ENCODE results near the gene BTBD16.

The BTBD16 gene

DNA sequence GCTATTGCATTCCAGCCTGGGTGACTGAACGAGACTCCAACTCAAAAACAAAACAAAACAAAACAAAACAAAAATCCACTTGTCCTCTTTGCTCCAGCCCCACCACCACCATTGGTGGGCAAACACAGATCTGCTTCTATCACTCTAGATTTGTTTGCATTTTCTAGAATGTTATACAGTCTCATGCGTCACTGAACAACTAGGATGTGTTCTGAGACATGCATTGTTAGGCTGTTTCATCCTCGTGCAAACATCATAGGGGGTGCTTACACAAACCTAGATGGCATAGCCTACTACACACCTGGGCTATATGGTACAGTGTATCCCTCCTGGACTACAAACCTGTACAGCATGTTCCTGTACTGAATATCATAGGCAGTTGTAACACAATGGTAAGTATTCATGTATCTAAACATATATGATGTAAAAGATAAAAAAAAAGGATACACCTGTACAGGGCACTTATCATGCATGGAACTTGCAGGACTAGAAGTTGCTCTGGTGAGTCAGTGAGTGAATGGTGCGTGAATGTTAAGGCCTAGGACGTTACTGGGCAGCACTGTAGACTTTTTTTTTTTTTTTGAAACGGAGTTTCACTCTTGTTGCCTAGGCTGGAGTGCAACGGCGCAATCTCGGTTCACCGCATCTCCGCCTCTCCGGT, 45.3 kb downstream of the BTBD16 start:
- intact Hi-C loops (cut with micrococcal nuclease): no loop called here
- H3K4me1 Mint-ChIP-seq (ENCODE audit: low read depth): no peaks in the 10 kb centered on the region
- no peak overlapping the region for H3K4me3 Mint-ChIP-seq
- no peak overlapping the region for H3K27ac Mint-ChIP-seq
- H3K27me3 Mint-ChIP-seq: peaks cover 17% of the 10 kb centered on the region
- no peaks in the 10 kb centered on the region for H3K36me3 Mint-ChIP-seq (ENCODE audit: low read depth)
- H3K9me3 Mint-ChIP-seq: peaks cover 9% of the 10 kb centered on the region

DNA sequence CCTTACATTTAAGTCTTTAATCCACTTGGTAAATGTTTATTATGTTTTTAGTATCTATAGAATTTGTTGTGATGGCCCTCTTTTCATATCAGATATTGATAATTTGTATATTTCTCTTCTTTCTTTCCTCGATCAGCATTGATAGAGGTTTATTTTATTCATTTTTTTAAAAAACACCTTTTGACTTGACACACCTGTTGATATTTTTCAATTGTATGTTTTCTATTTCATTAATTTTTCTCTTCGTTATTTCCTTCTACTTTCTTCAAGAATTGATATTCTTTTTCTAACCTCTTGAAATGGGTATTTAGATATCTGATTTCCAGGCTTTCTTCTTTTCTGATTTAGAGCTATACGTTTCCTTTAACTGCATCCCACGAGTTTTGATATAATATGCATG, 50.9 kb downstream of the BTBD16 start:
- intact Hi-C loops (cut with micrococcal nuclease): no loop called here
- Mint-ChIP-seq H3K4me1 (ENCODE audit: low read depth) (peaks cover 16% of the 10 kb centered on the region), H3K9me3 (peaks cover 9% of the 10 kb centered on the region), H3K4me3 (no peak overlapping the region), H3K36me3 (ENCODE audit: low read depth) (no peaks in the 10 kb centered on the region), H3K27ac (no peak overlapping the region), H3K27me3 (peaks cover 30% of the 10 kb centered on the region)

DNA sequence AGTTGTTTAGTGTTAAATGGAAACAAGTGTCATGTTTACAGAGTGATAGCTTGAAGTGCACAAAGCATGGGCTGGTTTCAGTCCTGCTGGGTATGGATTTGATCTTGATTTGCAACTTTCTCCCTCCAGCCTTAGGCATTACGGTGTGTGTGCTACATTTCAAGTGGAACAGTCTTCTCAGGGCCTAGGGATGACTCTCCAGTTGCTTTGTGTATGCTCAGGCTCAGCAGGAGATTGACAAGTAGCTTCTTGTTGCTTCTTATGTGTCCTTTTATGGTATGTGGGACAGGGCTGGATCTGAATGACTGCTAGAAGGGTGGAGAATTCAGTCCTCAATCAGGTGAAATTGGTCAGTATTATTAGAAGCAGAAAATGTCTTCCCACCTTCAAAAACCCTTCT, 52.1 kb downstream of the BTBD16 start:
- Mint-ChIP-seq H3K27me3 (peaks cover 30% of the 10 kb centered on the region), H3K4me3 (no peak overlapping the region), H3K4me1 (ENCODE audit: low read depth) (peaks cover 26% of the 10 kb centered on the region), H3K27ac (no peak overlapping the region), H3K9me3 (peaks cover 9% of the 10 kb centered on the region), H3K36me3 (ENCODE audit: low read depth) (no peaks in the 10 kb centered on the region)
- intact Hi-C loops (cut with micrococcal nuclease): no loop called here

DNA sequence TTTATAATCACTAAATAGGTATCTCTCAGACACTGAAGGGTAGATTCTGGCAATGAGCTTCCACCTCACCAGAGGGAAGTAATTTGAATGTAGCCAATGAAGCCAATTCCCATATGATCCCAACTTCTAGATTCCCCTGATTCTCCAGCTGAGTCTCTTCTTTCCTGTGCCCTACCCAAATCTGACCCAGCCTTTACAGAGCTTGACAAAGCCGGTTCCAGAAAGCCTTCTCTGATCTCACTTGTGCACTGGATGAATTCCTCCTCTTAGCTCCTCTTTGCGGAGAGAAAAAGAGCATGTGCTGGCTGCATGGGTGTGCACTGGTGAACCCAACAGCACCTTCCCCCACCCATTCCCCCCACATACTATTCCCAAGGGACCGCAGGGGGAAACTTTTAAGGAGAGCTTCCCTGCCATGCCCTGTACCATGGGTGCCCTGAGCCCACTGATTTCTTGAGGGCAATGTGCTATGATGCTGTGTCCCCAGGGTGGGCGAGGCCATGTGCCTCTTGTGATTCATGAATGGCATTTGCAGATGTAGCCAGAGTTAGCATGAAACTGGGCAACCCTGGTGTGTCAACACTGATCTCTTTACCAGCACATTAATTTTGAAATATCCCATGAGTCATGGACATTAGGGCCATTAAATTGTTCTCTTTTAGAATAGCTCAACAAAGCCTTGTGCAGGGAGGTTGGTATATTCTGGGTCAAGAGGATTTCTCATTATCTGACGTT, 53.0 kb downstream of the BTBD16 start:
- H3K4me3 Mint-ChIP-seq: no peak overlapping the region
- no peak overlapping the region for H3K27ac Mint-ChIP-seq
- no peaks in the 10 kb centered on the region for H3K36me3 Mint-ChIP-seq (ENCODE audit: low read depth)
- peaks cover 34% of the 10 kb centered on the region for H3K4me1 Mint-ChIP-seq (ENCODE audit: low read depth)
- peaks cover 30% of the 10 kb centered on the region for H3K27me3 Mint-ChIP-seq
- intact Hi-C loops (cut with micrococcal nuclease): no loop called here
- H3K9me3 Mint-ChIP-seq: peaks cover 9% of the 10 kb centered on the region

DNA sequence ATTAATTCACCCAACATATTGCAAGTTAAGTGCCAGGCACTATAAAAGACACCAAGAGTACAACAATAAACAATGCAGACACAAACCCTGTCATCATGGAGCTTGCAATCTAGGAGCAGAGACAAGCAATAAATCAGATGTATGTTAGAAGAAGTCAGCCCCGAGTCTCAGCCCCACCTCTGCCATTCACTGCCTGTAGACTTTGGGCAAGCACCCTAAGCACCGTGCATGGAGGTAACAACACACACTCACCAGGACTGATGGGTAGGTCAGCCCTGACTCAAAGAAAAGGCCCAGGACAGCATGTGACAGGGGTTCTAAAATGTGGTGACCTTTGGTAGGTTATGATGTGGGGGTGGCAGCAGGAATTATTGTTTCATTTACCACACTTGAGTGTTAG, 54.1 kb downstream of the BTBD16 start:
- H3K27me3 Mint-ChIP-seq: peaks cover 33% of the 10 kb centered on the region
- H3K4me1 Mint-ChIP-seq (ENCODE audit: low read depth): peaks cover 40% of the 10 kb centered on the region
- H3K9me3 Mint-ChIP-seq: peaks cover 9% of the 10 kb centered on the region
- H3K4me3 Mint-ChIP-seq: no peak overlapping the region
- intact Hi-C loops (cut with micrococcal nuclease): no loop called here
- no peaks in the 10 kb centered on the region for H3K36me3 Mint-ChIP-seq (ENCODE audit: low read depth)
- H3K27ac Mint-ChIP-seq: no peak overlapping the region

DNA sequence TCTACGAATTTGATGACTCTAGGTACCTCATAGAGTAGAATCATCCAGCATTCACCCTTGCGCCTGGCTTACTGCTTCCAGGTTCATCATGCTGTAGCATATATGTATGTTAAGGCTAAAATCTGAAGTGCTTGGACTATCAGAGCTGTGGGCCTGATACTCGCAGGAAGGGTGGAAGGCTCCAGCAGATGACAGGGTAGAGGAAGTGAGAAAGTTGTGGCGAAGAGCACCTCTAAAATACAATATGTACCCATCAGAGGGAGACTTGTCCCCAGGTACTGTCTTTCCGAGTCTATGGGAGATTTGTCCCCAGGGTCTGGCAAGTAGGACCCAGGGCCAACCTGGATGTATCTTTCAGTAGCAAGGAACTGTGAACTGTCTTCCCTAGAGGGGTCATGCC, 55.3 kb downstream of the BTBD16 start:
- peaks cover 47% of the 10 kb centered on the region for H3K4me1 Mint-ChIP-seq (ENCODE audit: low read depth)
- no peaks in the 10 kb centered on the region for H3K9me3 Mint-ChIP-seq
- H3K4me3 Mint-ChIP-seq: no peak overlapping the region
- intact Hi-C loops (cut with micrococcal nuclease): no loop called here
- peaks cover 34% of the 10 kb centered on the region for H3K27me3 Mint-ChIP-seq
- no peaks in the 10 kb centered on the region for H3K36me3 Mint-ChIP-seq (ENCODE audit: low read depth)
- H3K27ac Mint-ChIP-seq: no peak overlapping the region

DNA sequence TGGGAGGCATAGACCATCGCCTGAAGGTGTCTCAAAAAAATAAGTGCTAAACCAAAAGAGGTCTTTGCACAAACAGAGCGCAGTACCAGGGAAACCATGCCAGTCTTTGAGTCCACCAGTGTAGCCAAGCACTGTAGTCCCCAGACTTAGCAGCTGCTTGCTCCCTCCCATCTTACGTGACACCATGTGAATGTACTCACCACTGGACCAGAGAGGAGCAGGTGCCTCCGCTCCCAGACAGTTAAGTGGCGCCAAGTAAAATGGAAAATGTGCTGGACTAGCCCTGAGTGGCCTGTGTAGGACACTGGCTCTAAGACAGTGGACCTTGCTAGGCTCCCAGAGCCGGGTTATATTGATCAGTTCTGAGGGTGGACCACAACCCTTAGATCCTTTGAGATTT, 55.7 kb downstream of the BTBD16 start:
- H3K27me3 Mint-ChIP-seq: peaks cover 36% of the 10 kb centered on the region
- no peak overlapping the region for H3K4me3 Mint-ChIP-seq
- H3K9me3 Mint-ChIP-seq: no peaks in the 10 kb centered on the region
- H3K36me3 Mint-ChIP-seq (ENCODE audit: low read depth): no peaks in the 10 kb centered on the region
- intact Hi-C loops (cut with micrococcal nuclease): no loop called here
- H3K4me1 Mint-ChIP-seq (ENCODE audit: low read depth): peaks cover 47% of the 10 kb centered on the region
- H3K27ac Mint-ChIP-seq: peak overlapping the region; percentile 78

DNA sequence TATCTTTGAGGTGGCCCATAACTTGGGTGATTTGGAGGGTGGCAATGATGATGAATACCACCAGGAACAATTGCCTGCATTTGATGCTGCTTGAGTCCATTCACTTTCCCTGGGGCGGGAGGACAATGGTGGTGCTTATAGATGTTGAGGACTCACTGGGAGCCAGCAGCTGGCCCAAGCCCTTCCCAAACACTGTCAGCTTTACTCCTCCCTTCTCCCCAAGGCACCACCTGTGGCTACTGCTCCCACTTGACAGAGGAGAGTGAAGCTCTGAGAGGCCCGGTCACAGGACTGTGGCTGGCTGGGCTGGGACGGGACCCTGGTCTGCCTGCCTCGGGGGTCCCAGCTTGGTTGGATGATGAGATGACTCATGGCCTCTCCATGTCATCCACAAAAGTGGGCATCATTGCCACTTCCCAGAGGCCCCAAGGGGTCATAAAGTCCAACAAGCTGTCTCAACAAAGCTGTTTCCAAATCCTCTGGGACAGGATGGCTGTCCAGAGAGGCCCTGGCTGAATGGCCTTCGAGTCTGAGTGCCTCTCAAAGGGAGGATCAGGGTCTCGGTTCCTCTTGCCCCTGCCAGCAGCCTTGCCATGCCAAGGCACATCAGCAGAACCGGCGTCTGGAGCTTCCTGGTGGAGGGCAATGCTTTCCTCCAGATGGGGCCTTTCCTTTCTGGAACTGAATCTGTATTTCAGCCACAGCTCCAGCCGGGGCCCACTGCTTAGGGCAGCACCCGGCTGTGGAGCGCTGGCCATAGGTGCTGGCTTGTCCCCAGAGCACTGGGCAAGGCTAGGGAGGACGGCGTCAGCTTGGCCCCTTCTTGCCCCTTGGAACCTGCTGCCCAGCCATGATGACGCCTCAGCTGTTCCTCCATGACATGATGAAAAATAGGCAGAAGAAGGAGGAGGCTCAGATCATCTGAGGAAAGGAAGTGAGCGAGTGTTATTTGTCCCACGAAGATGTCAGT, 56.4 kb downstream of the BTBD16 start:
- Mint-ChIP-seq H3K27ac (peak overlapping the region; percentile 78), H3K4me3 (no peak overlapping the region), H3K27me3 (peaks cover 36% of the 10 kb centered on the region), H3K9me3 (no peaks in the 10 kb centered on the region), H3K4me1 (ENCODE audit: low read depth) (peaks cover 47% of the 10 kb centered on the region), H3K36me3 (ENCODE audit: low read depth) (no peaks in the 10 kb centered on the region)
- intact Hi-C loops (cut with micrococcal nuclease): no loop called here

DNA sequence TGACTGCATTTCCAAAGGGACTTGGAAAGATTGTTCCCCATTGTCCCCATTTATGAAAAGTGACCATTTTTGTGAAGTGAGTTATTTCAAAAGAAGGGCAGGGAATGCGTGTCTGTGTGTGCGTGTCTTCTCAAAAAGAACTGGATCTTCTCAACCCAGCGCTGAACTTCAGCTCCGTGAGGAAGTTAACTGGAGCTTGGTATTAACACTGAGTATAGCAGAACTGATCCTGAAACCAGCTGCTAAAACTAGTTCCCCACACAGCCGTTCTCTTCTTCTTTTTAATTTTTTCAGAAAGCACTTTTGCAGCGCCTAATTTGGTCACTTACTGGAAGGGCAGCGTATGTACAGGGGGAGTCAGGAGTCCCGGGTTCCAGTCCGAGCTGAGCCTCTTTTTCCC, 57.6 kb downstream of the BTBD16 start:
- intact Hi-C loops (cut with micrococcal nuclease): no loop called here
- Mint-ChIP-seq H3K4me1 (ENCODE audit: low read depth) (peaks cover 47% of the 10 kb centered on the region), H3K27ac (peak overlapping the region; percentile 78), H3K9me3 (no peaks in the 10 kb centered on the region), H3K27me3 (peaks cover 33% of the 10 kb centered on the region), H3K4me3 (no peak overlapping the region), H3K36me3 (ENCODE audit: low read depth) (no peaks in the 10 kb centered on the region)

DNA sequence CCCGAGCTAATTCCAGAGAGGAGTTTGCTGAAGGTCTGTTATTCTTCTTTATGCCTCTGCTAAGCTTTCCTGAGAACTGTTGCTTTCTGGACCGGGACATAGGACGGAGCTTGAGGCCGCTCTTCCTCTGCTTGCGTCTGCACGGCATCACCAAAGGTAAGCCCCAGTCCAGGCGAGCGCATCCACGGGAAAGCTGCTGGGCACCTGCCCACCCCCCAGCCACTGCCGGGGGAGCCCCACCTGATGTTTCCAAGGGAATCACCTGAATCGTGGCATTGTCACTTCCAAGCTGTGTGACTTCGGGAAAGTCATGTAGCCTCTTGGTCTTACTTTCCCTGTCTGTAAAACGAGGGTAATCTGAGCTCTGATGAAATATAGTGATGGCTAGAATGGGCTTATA, 58.3 kb downstream of the BTBD16 start:
- H3K27ac Mint-ChIP-seq: peak overlapping the region; percentile 78
- no peak overlapping the region for H3K4me3 Mint-ChIP-seq
- peaks cover 29% of the 10 kb centered on the region for H3K27me3 Mint-ChIP-seq
- intact Hi-C loops (cut with micrococcal nuclease): no loop called here
- H3K9me3 Mint-ChIP-seq: no peaks in the 10 kb centered on the region
- peaks cover 47% of the 10 kb centered on the region for H3K4me1 Mint-ChIP-seq (ENCODE audit: low read depth)
- H3K36me3 Mint-ChIP-seq (ENCODE audit: low read depth): no peaks in the 10 kb centered on the region

DNA sequence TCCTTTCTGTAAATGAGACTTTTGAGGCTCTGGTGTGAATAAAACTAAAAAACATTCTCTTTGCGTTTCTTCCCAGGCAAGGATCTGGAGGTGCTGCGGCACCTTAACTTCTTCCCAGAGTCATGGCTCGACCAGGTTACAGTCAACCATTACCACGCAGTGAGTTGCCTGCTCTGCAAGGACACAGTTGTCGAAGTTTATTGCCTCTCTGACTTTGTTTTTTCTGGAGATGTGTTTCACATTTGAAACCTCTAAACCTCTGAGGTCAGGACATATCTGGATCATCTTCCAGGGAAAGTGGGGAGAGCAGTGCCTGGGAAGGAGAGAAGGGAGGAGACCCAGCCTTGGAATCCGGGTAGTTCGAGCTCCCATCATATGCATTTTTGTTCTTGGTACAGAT, 60.0 kb downstream of the BTBD16 start:
- intact Hi-C loops (cut with micrococcal nuclease): no loop called here
- Mint-ChIP-seq H3K4me3 (no peak overlapping the region), H3K27me3 (peaks cover 28% of the 10 kb centered on the region), H3K9me3 (no peaks in the 10 kb centered on the region), H3K36me3 (ENCODE audit: low read depth) (no peaks in the 10 kb centered on the region), H3K27ac (no peak overlapping the region), H3K4me1 (ENCODE audit: low read depth) (peaks cover 36% of the 10 kb centered on the region)

DNA sequence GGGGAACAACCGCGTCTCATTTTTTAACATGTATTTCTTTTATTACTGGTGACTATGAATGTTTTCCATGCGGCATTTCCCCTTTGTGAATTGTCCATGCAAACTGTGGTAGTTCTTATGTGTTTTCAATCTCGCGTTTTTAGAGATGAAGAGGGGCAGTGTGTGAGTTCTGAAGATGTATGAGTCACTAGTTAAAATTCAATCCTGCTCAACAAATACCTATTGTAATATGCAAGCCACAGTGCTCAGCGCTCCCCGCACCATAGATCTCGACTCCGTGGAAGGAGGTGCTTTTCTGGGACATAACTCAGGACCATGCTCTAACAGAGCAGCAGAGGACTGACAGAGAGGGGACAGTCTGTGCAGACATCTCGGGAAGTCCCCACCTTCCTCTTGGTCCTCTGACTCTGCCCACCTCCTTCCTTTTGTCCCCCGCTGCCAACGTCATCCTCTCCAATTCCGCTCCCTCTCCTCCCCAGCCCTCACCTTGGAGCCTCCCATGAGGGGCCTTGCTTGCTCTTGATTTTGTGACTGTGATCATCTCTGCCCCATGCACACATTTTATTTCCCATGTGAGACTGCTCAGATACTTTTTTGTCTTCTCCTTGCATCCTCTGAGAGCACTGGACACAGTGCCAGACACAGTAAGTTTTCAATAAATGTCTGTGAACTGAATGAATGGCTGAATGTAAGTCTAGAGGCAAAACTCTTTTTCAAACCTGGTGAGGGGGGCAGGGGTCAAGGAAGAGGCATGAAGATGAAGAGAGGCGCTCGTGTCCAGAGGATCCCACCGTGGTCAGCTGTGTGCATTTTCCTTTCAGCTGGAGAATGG, 60.7 kb downstream of the BTBD16 start:
- Mint-ChIP-seq H3K4me1 (ENCODE audit: low read depth) (peaks cover 31% of the 10 kb centered on the region), H3K27ac (no peak overlapping the region), H3K27me3 (peaks cover 24% of the 10 kb centered on the region), H3K36me3 (ENCODE audit: low read depth) (no peaks in the 10 kb centered on the region), H3K9me3 (no peaks in the 10 kb centered on the region), H3K4me3 (no peak overlapping the region)
- intact Hi-C loops (cut with micrococcal nuclease): no loop called here

DNA sequence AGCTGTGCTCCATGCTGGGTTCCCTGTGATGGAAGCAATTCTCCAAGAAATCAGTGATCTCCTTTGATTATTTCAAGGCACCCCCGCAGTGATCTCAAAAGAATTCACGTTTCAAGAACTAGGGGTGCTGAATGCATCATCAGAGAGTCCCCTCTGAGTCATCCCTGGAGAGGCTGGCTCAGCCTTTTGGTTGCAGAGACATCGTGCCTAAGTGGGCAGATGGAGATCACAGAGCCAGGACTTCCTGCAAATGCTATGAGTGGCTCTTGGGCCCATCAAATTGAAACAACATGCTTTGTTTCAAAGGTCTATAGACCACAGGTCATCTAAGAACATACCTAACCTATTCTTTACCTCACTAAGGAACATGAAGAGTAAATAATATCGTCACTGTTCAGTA, 61.9 kb downstream of the BTBD16 start:
- Mint-ChIP-seq H3K4me1 (ENCODE audit: low read depth) (peaks cover 24% of the 10 kb centered on the region), H3K4me3 (no peak overlapping the region), H3K36me3 (ENCODE audit: low read depth) (no peaks in the 10 kb centered on the region), H3K9me3 (no peaks in the 10 kb centered on the region), H3K27ac (no peak overlapping the region), H3K27me3 (peaks cover 24% of the 10 kb centered on the region)
- intact Hi-C loops (cut with micrococcal nuclease): no loop called here

Measured in dendritic cell treated with granulocyte-macrophage colony-stimulating factor and Interleukin-4, amounts not matched to agents 40 ng/mL and 50 ng/mL, for 4 days (primary cell).